C1 segment of cervical spinal cord (tissue), 14 donors: Measurements from ENCODE around the gene REPS2.
"Not testable (repeated sequence)": the region's sequence is repeated elsewhere in the genome, so short reads cannot be mapped to it uniquely, and the experiment has no call there.

Source experiments
- DNase-seq, 14 donors: peaks; one replicate each; lab custom pipeline; 2025; lab: John Stamatoyannopoulos, UW

Gene REPS2

DNA sequence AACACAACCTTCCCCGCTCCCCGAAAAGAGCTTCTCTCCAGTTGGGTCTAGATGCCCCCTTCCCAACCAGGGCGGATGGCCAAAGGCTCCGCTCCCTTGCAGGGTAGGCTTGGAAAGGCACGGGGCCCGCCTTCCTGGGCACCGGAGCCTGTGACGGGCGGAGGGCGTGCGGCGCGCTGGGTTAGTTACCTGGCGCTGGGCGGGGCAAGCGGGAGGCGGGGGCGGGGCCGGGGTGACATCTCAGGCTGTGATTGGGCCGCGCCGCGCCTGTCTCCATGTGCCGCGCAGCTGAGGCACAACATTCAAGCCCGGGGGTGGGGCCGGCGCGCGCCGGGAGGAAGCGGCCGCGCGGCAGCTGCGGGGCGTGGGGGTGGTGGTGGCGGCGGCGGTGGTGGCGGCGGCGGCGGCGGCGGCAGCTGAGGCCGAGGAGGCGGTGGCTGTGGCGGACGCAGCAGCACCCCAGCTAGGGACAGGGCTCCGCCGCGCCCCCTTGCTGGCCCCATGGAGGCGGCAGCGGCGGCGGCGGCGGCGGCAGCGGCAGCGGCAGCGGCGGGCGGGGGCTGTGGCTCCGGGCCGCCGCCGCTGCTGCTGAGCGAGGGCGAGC lies at the start of gene REPS2:
Gene REPS2, plus strand, starts transcription at position 298 of the 604 bp plus-strand sequence. Its CDS starts 204 bp downstream, at position 502.
- DNase-seq, result peak in 12 of 14 donors; percentile 27 to 77 (median 59)

DNA sequence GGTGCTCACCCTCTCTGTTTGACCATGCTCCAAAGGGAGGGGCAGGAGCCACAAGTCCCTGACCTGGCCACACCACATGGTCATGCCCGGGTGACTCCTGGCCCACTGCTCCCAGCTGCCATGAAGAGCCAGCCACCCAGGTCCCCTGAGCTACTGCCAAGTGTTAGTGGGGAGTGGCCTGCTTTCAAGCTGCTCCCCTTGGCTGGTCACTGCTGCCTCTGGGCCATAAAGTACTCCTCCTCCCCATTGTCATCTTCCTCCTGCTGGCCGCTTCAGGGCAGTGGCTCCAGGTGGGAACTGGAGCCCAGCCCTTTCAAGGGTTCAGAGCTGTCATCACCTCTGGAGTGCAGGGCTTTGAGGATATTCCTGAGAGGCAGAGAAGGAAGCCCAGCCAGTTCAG lies 49.0 kb upstream of the REPS2 start:
- DNase-seq, result no peak

DNA sequence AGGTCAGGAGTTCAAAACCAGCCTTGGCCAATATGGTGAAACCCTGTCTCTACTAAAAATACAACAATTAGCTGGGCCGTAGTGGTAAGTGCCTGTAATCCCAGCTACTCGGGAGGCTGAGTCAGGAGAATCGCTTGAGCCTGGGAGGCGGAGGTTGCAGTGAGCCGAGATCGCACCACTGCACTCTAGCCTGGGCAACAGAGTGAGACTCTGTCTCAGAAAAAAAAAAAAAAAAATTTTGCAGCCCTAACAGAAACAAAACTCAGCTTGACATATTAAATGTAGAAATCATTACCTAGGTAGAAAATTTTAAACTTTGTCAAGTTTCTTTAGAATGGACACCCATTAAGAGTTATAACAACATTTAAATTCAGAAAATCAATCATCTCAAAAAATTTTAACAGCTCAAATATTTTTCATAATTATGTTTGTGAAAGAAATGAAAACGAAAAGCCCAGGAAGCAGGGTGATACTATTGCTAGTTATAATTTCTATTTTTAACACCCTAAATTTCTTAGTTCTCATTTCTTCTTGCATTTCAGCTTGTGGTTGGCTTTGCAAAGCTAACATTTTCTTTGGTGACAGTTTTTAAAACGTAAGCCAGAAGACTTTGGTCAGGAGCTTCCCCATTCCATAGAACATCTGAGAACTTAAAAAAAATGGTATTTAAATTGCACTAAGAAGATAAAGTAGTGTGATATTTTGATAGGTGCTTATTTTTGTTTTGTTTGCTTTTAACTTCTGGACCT lies 43.0 kb upstream of the REPS2 start:
- DNase-seq, result no peak

DNA sequence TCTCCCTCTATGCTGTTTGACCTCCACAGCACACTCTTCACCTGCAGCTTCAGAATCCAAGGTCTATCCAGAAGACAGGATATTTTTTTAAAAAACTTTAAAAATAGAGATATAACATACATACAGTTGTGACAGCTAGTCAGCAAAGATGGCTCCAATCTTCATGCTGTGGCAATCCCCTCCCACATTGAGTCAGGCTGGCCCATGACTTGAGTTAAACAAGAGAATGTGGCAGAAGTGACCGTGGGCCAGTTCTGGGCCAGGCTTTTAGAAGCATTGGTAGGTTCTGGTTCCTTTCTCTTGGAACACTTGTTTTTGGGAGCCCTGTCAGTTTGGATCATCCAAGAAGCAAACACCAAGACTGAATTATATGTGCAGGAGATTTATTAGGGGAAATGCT lies 36.1 kb upstream of the REPS2 start:
- no peak for DNase-seq

DNA sequence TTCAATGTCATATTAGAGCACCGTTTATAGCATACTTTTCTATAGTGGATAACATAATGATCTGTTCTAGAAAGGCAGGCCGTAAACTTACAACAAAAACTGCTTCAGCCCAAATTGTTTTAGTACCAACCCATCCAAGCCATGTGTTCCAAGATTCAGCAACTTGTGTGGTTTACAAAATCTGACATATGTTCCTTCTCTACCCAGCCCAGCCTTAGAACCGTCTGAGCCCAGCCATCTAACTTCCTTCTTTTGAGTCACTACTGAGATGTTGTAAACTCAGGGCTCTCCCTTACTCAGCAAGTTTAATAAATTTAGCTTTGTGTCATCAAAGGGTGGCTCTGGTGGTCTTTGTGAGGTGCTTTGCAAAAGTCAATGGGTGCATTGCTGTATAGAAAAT lies 32.4 kb upstream of the REPS2 start:
- peak in 1 of 14 donors; percentile 1 for DNase-seq

DNA sequence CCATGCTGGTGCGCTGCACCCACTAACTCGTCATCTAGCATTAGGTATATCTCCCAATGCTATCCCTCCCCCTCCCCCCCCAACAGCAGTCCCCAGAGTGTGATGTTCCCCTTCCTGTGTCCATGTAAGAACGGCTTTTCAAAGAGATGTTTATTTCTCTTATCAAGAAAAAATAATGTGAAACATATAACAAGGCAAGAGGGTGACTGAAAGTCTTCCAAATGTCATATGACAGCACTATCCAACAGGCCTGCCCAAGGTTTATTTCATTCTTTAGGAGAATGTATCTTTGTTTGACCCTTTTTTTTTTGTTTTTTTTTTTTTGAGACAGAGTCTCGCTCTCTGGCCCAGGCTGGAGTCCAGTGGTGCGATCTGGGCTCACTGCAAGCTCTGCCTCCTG lies 29.9 kb upstream of the REPS2 start:
- no peak for DNase-seq

DNA sequence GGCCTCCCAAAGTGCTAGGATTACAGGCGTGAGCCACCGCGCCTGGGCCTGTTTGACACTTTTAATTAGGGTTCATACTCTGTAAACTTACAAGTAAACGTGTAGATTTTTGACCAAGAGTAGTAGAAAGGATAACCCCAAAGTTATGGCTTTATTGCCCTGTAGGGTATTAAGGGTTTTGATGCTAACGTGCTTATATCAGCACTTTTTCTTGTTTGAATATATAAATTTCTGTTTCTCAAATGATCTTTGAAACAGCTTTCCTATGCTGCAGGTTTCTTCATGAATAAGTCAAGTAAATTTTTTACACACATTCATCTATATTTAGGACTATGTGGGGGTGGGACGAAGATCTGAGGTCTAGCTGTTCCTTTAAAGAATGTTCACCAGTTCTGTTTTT lies 29.3 kb upstream of the REPS2 start:
- DNase-seq, result no peak

DNA sequence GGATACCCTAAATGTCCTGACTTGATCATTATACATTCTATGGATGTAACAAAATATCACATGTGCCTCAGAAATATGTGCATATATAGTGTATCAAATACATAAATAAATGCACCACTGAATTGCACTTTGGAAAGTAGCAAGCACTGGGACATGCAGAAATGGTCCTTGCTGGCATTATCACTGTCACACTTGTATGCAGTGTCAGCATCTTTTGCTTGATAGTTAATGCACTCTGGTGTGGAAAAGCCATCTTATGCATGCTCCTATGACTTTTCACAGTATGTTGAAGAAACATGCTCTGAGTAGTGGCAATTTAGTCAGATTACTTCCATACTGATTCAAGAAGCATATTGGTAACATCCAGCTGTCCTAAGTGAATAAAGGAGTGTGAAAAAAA lies 27.5 kb upstream of the REPS2 start:
- DNase-seq, result no peak

DNA sequence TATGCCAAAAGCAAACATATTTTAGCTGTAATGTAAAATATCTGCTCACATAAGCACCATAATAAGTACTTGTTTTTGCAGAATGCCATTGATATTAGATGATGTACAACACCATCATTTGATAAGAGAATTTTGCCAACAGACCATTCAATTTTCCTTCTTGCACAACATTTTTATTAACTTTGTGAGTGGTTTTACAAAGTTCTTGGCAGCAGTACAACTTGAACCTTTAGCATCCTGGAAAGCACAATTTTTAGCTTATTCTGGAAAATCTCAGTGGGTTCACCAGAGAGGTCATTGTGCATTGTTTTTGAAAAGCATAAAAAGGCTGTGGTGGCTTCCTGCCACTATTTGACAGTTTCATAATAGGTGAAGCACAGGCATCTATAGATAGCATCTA lies 26.4 kb upstream of the REPS2 start:
- DNase-seq, result no peak

DNA sequence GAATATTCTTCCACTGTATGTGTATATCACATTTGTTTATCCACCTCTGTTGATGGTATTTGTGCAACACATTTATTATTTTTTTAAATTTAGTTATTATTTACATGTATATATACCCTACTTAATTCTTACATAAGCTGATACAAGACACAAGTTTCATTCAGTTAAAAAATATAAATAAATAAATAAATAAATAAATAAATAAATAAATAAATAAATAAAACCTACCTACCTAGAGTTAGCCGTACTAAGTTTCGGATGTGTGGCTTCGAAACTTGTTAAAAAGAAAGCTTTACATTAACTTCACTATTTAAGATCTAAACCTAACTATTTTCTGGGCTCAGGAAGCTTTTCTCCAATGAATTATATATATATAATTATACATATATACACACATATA lies 23.3 kb upstream of the REPS2 start:
- DNase-seq, result no peak

DNA sequence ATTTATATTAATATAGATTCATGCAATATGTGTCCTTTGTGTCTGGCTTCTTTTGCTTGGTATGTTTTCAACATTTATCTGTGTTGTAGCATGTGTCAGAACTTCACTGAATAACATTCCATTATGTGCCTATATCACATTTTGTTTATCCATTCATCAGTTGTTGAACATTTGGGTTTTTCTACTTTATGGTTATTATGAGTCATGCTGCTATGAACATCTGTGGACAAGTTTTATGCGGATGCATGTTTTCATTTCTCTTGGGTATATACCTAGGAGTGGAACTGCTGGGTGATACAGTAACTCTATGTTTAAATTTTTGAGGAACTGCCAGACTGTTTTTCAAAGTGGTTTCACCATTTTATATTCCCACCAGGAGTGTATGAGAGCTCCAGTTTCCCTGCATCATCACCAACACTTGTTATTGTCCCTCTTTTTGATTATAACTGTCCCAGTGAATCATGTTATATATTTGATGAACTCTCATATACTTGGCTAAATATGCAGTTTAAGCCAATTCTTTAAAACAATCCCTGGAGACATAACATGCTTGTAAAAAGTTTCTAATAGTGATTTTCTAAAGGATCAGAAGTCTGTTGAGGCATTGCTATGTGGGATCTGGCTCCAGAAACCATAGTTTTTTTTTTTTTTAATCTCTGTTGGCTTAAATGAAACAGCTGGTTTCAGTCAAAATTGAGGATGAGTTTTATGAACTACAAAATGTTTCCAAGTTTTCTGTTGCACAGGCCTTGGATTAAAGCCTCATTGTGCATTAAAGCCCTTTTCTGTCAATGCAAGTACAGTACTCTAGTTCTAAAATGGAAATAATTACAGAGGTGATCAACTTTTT lies 21.6 kb upstream of the REPS2 start:
- no peak for DNase-seq

DNA sequence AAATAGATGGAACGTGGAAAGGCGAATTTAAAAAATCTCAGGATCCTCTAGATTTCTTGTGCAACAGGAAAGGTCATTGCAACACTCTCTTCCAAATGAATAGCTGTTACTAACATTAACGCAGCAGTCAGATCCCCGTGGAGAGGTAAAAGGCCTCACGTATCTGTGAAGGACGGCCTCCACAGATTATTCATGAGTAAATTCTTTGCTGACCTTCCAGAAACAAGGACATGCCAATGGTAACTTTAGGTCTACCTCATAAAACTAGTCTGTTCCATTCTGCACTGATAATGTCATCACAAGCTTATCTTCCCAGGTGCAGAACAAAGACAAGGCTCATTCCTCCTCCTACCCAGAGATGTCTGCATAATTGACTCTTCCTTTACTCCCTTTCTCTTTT lies 16.1 kb upstream of the REPS2 start:
- DNase-seq, result no peak

DNA sequence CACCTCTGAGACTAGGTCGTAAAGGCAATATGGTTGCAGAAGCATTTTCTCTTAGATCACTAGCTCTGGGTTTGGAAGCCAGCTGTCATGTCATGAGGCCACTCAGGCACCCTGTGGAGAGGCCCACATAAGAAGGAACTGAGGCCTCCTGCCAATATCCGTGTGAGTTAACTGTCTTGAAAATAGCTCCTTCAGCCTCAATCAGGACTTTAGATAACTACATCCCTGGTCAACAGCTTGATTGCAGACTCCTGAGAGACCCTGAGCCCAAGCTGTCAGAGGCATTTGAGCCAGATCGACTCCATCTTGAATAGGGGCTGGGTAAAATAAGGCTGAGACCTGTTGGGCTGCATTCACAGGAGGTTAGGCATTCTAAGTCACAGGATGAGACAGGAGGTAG lies 15.1 kb upstream of the REPS2 start:
- DNase-seq, result no peak

DNA sequence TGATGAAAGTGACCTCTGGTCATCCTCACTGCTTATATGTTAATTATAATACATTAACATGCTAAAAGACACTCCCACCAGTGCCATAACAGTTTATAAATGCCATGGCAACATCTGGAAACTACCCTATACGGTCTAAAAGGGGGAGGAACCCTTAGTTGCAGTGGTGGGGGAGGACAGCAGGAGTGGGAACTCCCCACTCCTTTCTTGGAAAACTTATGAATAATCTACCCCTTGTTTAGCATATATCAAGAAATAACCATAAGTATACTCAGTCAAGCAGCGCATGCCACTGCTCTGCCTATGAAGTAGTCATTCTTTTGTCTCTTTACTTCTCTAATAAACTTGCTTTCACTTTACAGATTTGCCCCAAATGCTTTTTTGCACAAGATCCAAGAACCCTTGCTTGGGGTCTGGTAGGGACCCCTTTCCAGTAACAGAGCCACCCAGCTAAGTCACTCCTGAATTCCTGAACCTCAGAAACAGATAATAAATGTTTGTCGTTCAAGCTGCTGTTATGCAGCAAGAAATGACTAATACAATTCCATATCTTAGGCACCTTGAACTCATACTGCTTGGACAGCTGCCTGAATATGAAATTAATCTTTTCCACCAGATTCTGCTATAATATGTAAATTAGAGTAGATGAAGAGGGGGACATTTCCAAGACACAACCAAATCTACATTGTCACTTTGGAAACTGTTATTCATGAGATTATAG lies 14.4 kb upstream of the REPS2 start:
- DNase-seq, result no peak

DNA sequence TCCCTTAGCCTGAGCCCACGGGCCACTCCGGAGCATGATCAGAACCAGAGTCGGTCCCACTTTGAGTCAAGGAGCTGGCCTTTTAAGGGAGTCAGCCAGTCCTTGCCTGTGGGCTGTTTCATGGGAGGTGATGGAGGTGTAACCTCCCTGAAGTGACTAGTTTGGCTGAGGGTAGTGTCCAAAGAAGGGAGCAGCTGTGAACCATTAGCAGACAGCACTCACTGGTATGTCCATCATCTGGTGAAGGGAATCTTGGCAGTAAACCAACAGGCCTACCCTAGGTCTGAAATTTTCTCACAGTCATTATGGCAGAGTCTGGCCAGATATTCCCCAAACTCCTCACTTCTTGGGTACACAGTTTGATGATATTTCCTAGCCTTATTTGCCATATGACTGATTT lies 12.3 kb upstream of the REPS2 start:
- no peak for DNase-seq

DNA sequence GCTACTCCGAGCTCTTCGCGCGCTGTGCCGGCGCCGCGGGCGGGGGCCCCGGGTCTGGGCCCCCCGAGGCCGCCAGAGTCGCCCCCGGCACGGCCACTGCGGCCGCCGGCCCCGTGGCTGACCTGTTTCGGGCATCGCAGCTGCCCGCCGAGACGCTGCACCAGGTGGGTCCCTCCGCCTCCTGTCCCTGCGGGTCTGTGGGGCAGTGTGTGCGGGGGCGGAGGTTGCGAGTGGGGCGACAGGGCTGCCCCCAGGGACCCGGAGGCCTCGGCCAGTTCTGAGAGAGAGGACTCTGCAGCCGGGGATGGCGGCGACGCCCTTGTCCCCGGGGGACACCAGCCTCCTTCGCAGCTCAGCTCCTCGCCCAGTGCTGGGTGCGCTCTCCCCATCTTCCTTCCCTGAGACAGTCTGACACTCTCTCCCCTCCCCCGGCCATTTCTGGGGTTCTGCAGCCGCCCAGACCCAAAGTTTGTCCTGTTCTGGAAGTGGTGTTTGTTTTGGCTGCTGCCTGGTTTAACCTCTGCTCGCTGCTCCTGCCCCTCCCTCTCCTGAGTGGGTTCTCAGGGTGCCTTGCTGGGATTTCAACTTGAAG lies 609 bp downstream of the REPS2 start:
- DNase-seq, result peak in 4 of 14 donors; percentile 0 to 42 (median 22)

DNA sequence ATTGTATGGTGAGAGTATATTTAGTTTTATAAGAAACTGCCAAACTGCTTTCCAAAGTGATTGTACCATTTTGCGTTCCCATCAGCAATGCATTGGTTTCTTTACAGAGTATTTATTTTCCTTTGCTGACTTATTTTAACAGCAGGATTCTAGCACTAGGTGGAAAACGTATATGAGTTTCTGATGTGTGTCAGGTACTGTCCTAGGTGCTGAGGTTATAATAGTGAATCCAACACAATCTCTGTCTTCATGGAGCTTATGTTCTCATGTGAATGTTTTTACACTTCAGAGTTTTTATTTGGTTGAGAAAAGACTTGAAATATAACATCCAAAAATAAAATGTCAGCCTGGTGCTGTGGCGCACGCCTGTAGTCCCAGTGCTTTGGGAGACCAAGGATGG lies 4.0 kb downstream of the REPS2 start:
- DNase-seq, result no peak

DNA sequence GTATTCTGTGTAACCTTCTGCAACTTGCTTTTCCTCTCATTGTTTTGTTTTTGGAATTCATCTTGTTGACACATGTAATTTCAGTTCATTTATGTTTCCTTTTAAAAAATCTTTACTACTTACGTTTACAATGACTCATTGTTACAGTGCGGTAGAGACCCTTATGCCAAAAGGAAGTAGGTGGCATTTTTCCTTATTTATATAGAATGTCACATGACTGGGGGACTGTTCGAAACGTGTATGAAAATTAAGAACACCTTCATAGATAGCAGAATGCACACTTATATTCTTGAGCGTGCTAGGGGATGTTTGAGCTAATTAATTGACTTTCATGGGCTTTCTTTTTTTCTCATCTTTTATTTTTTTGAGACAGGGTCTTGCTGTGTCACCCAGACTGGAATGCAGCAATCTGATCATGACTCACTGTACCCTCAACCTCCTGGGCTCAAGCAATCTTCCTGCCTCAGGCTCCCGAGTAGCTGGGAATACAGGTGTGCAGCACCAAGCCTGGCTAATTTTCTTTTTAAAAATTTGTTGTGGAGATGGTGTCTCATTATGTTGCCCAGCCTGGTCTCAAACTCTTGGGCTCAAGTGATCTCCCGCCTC lies 7.3 kb downstream of the REPS2 start:
- DNase-seq, result no peak

DNA sequence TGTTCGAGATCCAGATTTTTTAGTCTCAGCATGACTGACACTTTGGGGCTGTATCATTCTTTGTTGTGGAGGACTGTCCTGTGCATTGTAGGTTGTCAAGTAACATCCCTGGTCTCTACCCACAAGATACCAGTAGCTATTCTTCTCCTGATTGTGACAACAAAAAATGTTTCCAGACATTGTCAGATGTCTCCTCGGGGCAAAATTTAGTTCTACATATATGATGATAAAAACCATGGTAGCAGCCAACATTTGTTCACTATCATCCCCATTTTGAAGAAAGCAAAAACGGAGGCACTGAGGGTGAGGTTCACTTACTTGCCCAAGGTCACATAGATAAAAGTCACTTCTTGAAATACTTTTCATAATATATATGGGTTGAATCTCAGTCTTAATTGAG lies 11.3 kb downstream of the REPS2 start:
- no peak for DNase-seq

DNA sequence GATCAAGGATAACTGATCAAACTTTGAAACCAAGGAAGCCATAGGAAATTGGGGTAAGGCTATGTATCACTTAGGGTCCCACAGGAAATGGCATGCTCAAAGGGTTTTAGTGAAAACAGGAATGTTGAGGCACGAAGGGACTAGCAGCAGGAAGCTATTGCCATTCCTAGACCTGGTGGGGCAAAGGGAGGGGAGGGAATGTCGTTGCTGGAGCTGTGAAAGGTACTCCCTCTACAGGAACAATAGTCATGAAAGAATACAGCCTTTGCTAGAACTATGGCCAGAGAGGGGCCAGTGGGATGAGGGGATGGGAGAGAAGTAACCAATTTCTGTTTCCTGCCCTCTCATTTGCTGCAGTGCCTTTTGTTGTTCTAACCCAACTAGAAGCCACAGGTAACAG lies 11.9 kb downstream of the REPS2 start:
- DNase-seq, result no peak

DNA sequence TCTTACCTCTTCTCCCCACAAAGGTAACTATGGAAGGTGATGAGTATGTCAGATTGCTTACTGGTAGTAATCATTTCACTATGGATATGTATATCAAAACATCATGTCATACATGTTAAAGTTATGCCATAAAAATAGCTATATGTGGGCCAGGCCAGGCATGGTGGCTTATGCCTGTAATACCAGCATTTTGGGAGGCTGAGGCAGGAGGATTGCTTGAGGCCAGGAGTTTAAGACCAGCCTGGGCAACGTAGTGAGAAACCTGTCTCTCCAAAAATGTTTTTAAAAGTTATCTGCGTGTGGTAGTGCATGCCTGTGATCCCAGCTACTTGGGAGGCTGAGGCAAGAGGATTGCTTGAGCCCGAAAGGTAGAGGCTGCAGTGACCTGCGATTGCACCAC lies 16.2 kb downstream of the REPS2 start:
- not testable (repeated sequence) for DNase-seq
